Transverse colon (tissue), 4 donors: ENCODE measurements around the gene KNSTRN. TPM values are rescaled to one million over a fixed set of nuclear protein-coding genes. Genes with fewer than 3 reads are reported as not detected.

Experiments
- DNase-seq: peaks from one replicate; pipeline ENCODE4 v3.0.0-alpha.2; 2019
- H3K27ac ChIP-seq, 4 donors: fragments of 200-600 bp; sonication (generic); 2 replicates each; pipeline ENCODE4 v1.5.1; 2016 to 2018; ENCODE audit warnings: inconsistent platforms in 4 of 4
- H3K27me3 ChIP-seq: fragments of 200-600 bp; sonication (generic); 2 replicates; pipeline ENCODE4 v1.5.1; 2017; ENCODE audit warnings: inconsistent platforms
- H3K36me3 ChIP-seq, 4 donors: fragments of 200-600 bp; sonication (generic); 2 replicates each; pipeline ENCODE4 v1.5.1; 2017 to 2019; ENCODE audit warnings: inconsistent platforms in 4 of 4
- H3K4me1 ChIP-seq, 4 donors: fragments of 200-600 bp; sonication (generic); 2 replicates each; pipeline ENCODE4 v1.5.1; 2017 to 2020; ENCODE audit warnings: inconsistent platforms in 4 of 4
- H3K4me3 ChIP-seq, 4 donors: fragments of 200-600 bp; sonication (generic); 1 replicate in 1 of 4; 2 replicates in 3 of 4; pipeline versions ENCODE4 v1.5.1 to v1.6.1; 2017 to 2019; ENCODE audit warnings: inconsistent platforms in 4 of 4
- H3K9me3 ChIP-seq, 2 donors: fragments of 200-600 bp; sonication (generic); 2 replicates each; pipeline ENCODE4 v1.5.1; 2017 to 2019; ENCODE audit warnings: inconsistent platforms in 2 of 2
- CTCF ChIP-seq, 5 experiments: fragments of 200-600 bp in 3 of 5; fragments of 450-650 bp in 2 of 5; sonication (generic) in 3 of 5; IDR thresholded peaks; 1 replicate in 2 of 5; 2 replicates in 3 of 5; pipeline ENCODE4 v1.5.1; 2016 to 2017; ENCODE audit warnings: antibody characterized with exemption in 5 of 5, inconsistent platforms in 3 of 5, mild to moderate bottlenecking in 2 of 5, moderate library complexity in 1 of 5
- EP300 ChIP-seq: sonication (generic); formaldehyde crosslinking; IDR thresholded peaks from one replicate; pipeline ENCODE4 v1.6.1; 2017; ENCODE audit warnings: antibody characterized with exemption, low read depth
- POLR2A ChIP-seq: fragments of 450-650 bp; IDR thresholded peaks from one replicate; pipeline ENCODE4 v1.6.1; 2016; ENCODE audit warnings: antibody characterized with exemption, mild to moderate bottlenecking, moderate library complexity
- POLR2AphosphoS5 ChIP-seq, 3 donors: sonication (generic); formaldehyde crosslinking; IDR thresholded peaks; one replicate each; pipeline ENCODE4 v1.6.1; 2016; ENCODE audit warnings: antibody characterized with exemption in 3 of 3
- WGBS, 2 donors: methylation state at CpG; one replicate each; pipeline ENCODE4 v1.1.5; 2018; ENCODE audit warnings: low coverage in 1 of 2; 5-methylcytosine and 5-hydroxymethylcytosine counted together
- in situ Hi-C, 4 donors: fragments of 200-750 bp; cut with MboI; loops; one replicate each; pipeline versions ENCODE4 v1.15.0 to v1.15.1; 2017; ENCODE audit warnings: low sequenced_read_pairs in 3 of 4, low pct_ligation_motif_present in 1 of 4, low pct_unique_long_range_greater_than_20kb in 1 of 4
- intact Hi-C: fragments of 100-400 bp; cut with DNase I; formaldehyde crosslinking; loops from one replicate; pipeline ENCODE4 v1.15.1; 2023; ENCODE audit warnings: low total_unique reads
- total RNA-seq, 4 donors: library from RNA; depleted of rRNA; stranded (reverse); fragments of >200 nt; gene quantifications; one replicate each; pipeline ENCODE4 v1.1.0, GENCODE V29; 2016

Gene KNSTRN
- total RNA-seq, 4 donors from 2014 or later = 7.5 to 80.4 (median 8.3) TPM

- no peaks in the 10 kb centered on the region for H3K9me3 ChIP-seq
- H3K4me3 ChIP-seq = peak overlapping the region; percentile 34 to 51 (median 37)
- WGBS, 2 donors = 1% methylated on average over 28 of the region's 39 CpGs; no CpG with 5 or more reads in 1 of the 2 donors
- H3K36me3 ChIP-seq = no peaks in the 10 kb centered on the region
- in situ Hi-C loops (no loop called here), intact Hi-C loops (no loop called here)
- H3K27me3 ChIP-seq = peaks cover 23% of the 10 kb centered on the region
- peak overlapping the region in 1 of 4 donors; percentile 37 for H3K27ac ChIP-seq
- TF ChIP-seq CTCF (IDR thresholded peaks at IDR 0.05) (no peak), EP300 (no peak), POLR2A (no peak), POLR2AphosphoS5 (IDR thresholded peaks at IDR 0.05) (no peak)
- H3K4me1 ChIP-seq = peaks cover 19 to 34% (median 31%) of the 10 kb centered on the region in 4 donors
- DNase-seq = peak; percentile 49
These were observed 53.8 kb downstream of the KNSTRN start for GRCh38 chr15:40436116-40436891.

GRCh38 chr15:40436892-40437751, 54.6 kb downstream of the KNSTRN start:
- Histone ChIP-seq H3K36me3 (no peaks in the 10 kb centered on the region), H3K27ac (no peak overlapping the region), H3K4me3 (peak overlapping the region in 1 of 4 donors; percentile 51), H3K4me1 (peaks cover 19 to 35% (median 32%) of the 10 kb centered on the region in 4 donors), H3K9me3 (no peaks in the 10 kb centered on the region), H3K27me3 (peaks cover 23% of the 10 kb centered on the region)
- in situ Hi-C loops = no loop called here
- TF ChIP-seq POLR2AphosphoS5 (IDR thresholded peaks at IDR 0.05) (no peak), EP300 (no peak), CTCF (IDR thresholded peaks at IDR 0.05) (no peak), POLR2A (no peak)
- DNase-seq = no peak
- intact Hi-C loops = no loop called here
- WGBS, 2 donors = 27% methylated on average over 17 of the region's 17 CpGs; no CpG with 5 or more reads in 1 of the 2 donors

- Histone ChIP-seq H3K4me1 (peaks cover 25 to 43% (median 39%) of the 10 kb centered on the region in 4 donors), H3K9me3 (no peaks in the 10 kb centered on the region)
These were observed 55.5 kb downstream of the KNSTRN start for GRCh38 chr15:40437752-40438687.

GRCh38 chr15:40438712-40439111, 56.2 kb downstream of the KNSTRN start:
- in situ Hi-C loops = no loop called here

More at GRCh38 chr15:40437752-40438687, 55.5 kb downstream of the KNSTRN start:
- no peak overlapping the region for H3K4me3 ChIP-seq
- H3K27ac ChIP-seq = no peak overlapping the region
- no peak for TF ChIP-seq EP300
- TF ChIP-seq POLR2A = no peak
- peaks cover 23% of the 10 kb centered on the region for H3K27me3 ChIP-seq
- DNase-seq = no peak
- 66% methylated on average over 21 of the region's 21 CpGs; no CpG with 5 or more reads in 1 of the 2 donors for whole genome bisulfite sequencing, 2 donors
- intact Hi-C loops = no loop called here
- in situ Hi-C loops = no loop called here
- H3K36me3 ChIP-seq = no peaks in the 10 kb centered on the region

More at GRCh38 chr15:40438712-40439111, 56.2 kb downstream of the KNSTRN start:
- Histone ChIP-seq H3K4me3 (no peak overlapping the region), H3K36me3 (no peaks in the 10 kb centered on the region), H3K27me3 (peaks cover 23% of the 10 kb centered on the region), H3K9me3 (no peaks in the 10 kb centered on the region), H3K27ac (no peak overlapping the region), H3K4me1 (peaks cover 25 to 49% (median 40%) of the 10 kb centered on the region in 4 donors)
- intact Hi-C loops = no loop called here
- no peak for TF ChIP-seq POLR2AphosphoS5 (IDR thresholded peaks at IDR 0.05)
- no peak for TF ChIP-seq POLR2A
- WGBS, 2 donors = 73% methylated on average over 12 of the region's 12 CpGs; no CpG with 5 or more reads in 1 of the 2 donors
- no peak for DNase-seq
